ENCODE measurements around the gene MMP24.

DNA sequence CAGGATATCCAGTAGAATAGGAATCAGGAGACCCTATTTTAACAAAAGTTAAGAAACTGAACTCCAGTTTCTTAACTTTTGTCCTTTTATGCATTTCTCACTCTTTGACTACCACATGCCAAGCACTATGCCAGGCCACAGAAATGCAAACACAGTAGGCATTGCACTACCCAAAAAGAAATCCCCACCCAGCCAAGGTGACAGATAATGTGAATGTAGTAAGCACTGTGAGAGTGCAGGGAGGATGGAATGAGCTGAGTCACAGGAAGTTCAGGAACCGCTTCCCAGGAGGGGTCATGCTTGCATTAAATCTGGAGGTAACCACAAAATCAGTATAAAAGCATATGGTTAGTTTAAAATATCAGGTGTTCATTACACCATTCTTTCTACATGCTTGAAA, 85.8 kb downstream of the MMP24 start:
- TF ChIP-seq, protein P1, sequence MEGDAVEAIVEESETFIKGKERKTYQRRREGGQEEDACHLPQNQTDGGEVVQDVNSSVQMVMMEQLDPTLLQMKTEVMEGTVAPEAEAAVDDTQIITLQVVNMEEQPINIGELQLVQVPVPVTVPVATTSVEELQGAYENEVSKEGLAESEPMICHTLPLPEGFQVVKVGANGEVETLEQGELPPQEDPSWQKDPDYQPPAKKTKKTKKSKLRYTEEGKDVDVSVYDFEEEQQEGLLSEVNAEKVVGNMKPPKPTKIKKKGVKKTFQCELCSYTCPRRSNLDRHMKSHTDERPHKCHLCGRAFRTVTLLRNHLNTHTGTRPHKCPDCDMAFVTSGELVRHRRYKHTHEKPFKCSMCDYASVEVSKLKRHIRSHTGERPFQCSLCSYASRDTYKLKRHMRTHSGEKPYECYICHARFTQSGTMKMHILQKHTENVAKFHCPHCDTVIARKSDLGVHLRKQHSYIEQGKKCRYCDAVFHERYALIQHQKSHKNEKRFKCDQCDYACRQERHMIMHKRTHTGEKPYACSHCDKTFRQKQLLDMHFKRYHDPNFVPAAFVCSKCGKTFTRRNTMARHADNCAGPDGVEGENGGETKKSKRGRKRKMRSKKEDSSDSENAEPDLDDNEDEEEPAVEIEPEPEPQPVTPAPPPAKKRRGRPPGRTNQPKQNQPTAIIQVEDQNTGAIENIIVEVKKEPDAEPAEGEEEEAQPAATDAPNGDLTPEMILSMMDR (IDR thresholded peaks at IDR 0.05): no peak
- no peak for TF ChIP-seq POLR2A (IDR thresholded peaks at IDR 0.05)
- TF ChIP-seq POLR2AphosphoS5 (IDR thresholded peaks at IDR 0.05): no peak
